Activated T-helper 2 cell treated with anti-CD3 and anti-CD28 coated beads, Interferon-gamma antibody, Interleukin-2, Interleukin-4, amounts not matched to agents 10 μg/mL and 5 μg/mL and 100 μg/mL, durations not matched to agents 14 hours and 24 hours and 36 hours (primary cell): Measurements from ENCODE around the gene ACOX1. TPM values are rescaled to one million over a fixed set of nuclear protein-coding genes. Genes with fewer than 3 reads are reported as not detected.
"Not testable (repeated sequence)": the region's sequence is repeated elsewhere in the genome, so short reads cannot be mapped to it uniquely, and the experiment has no call there.

Experiments used
- DNase-seq: peaks from one replicate; pipeline ENCODE4 v3.0.0; 2021; ENCODE audit warnings: low spot score
- H3K27ac Mint-ChIP-seq: one replicate; pipeline ENCODE4 v1.8.0; 2021; ENCODE audit warnings: mixed read lengths
- H3K27me3 Mint-ChIP-seq: one replicate; pipeline ENCODE4 v1.8.0; 2021; ENCODE audit warnings: low read depth, mixed read lengths
- H3K36me3 Mint-ChIP-seq: one replicate; pipeline ENCODE4 v1.8.0; 2021; ENCODE audit warnings: low read depth, mixed read lengths
- H3K4me1 Mint-ChIP-seq: one replicate; pipeline ENCODE4 v1.8.0; 2021; ENCODE audit warnings: low read depth, mixed read lengths
- H3K4me3 Mint-ChIP-seq: one replicate; pipeline ENCODE4 v1.8.0; 2021; ENCODE audit warnings: low read depth, mild to moderate bottlenecking, moderate library complexity, mixed read lengths
- H3K9me3 Mint-ChIP-seq: one replicate; pipeline ENCODE4 v1.8.0; 2021; ENCODE audit warnings: mixed read lengths
- intact Hi-C: fragments of 100-400 bp; cut with micrococcal nuclease; formaldehyde crosslinking; loops from one replicate; pipeline ENCODE4 v1.15.1; 2023
- total RNA-seq: library from RNA; stranded (reverse); gene quantifications from 2 replicates; pipeline ENCODE4 v1.2.3, GENCODE V29; 2022

Gene ACOX1
- total RNA-seq, 1 donor from 2014 or later = 29.4 TPM

DNA sequence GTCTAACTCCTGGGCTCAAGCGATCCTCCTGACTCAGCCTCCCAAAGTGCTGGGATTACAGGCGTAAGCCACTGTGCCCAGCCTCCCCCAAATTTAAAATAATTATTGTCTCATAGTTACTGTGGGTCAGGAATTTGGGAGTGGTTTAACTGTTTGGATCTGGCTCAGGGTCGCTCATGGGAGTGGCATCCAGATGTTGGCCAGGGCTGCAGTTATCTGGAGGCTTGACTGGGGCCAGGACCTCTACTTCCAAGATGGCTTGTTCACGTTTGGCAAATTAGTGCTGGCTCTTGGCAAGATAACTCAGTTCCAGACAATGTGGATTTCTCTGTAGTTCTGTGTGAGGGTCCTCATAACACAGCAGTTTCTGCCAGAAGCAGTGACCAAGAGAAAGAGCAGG, 8.1 kb upstream of the ACOX1 start:
- Mint-ChIP-seq H3K4me1 (peaks cover 2% of the 10 kb centered on the region), H3K9me3 (no peaks in the 10 kb centered on the region), H3K27me3 (no peaks in the 10 kb centered on the region), H3K36me3 (peaks cover 7% of the 10 kb centered on the region), H3K4me3 (no peak overlapping the region), H3K27ac (no peak overlapping the region)
- no peak for DNase-seq
- intact Hi-C loops = no loop called here

DNA sequence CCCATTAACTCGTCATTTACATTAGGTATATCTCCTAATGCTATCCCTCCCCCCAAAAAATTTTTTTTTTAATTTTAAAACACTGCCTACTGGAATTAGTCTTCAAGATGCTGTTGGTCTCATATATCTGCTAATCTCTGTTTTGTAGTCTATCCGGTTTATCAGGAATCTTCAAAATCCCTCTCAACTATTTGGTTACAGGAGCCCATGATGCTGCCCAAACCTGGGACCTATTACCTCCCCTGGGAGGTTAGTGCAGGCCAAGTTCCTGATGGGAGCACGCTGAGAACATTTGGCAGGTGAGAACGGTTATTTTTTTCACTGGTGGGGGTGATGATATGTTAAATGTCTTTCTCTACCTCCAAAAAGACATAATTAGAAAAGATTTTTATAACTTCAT, 7.0 kb upstream of the ACOX1 start:
- Mint-ChIP-seq H3K27ac (no peak overlapping the region), H3K36me3 (peaks cover 4% of the 10 kb centered on the region), H3K4me1 (peaks cover 2% of the 10 kb centered on the region), H3K9me3 (no peaks in the 10 kb centered on the region), H3K27me3 (no peaks in the 10 kb centered on the region), H3K4me3 (no peak overlapping the region)
- DNase-seq = no peak
- intact Hi-C loops = no loop called here

DNA sequence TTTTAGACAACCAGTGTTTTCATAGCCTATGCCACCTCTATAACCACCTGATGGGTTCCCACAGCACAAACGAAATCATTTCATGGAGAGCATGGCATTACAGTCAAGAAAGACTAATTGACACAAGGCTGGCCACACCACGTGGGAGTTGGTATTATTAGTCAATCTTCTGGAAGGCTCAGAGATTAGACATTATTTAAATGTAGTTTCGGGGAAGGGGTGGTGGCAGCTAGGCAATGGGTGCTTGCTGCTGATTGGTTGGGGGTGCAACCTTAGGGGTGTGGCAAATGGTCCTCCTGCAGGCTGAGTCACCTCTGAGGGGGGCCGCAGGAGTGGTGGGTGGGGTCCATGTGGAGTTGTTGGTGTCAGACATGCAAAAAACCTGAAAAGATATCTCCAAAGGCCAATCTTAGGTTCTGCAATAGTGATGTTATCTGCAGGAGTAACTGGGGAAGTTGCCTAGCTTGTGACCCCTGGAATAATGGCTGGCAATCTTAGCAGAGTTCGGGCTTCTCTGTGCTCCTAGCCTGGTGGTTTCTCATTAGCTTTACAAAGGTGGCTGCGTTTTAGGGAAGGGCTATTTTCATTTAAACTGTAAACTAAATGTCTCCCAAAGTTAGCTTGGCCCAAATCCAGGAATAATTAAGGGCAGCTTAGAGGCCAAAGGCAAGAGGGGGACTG, 4.7 kb upstream of the ACOX1 start:
- Mint-ChIP-seq H3K4me1 (peaks cover 5% of the 10 kb centered on the region), H3K36me3 (peaks cover 4% of the 10 kb centered on the region), H3K4me3 (no peak overlapping the region), H3K27ac (no peak overlapping the region), H3K27me3 (no peaks in the 10 kb centered on the region), H3K9me3 (no peaks in the 10 kb centered on the region)
- intact Hi-C loops = no loop called here
- no peak for DNase-seq

DNA sequence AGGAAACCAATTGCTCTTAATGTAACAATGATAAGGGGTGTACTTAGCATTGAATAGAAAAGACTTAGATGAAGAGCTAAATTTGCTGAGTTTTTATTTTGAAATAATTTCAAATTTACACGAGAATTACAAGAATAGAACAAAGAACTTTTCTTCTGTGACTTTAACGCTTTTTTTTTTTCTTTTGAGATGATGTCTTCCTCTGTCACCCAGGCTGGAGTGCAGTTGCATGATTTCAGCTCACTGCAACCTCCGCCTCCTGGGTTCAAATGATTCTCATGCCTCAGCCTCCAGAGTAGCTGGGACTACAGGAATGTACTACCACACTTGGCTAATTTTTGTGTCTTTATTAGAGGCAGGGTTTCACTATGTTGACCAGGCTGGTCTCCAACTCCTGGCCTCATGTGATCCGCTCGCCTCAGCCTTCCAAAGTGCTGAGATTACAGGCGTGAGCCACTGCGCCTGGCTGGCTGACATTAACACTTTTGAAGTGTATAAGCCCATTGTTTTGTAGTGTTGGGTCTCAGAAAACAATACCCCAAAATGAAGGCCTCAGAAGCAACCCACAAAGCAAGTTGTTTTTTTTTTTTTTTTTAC, 2.2 kb upstream of the ACOX1 start:
- H3K4me3 Mint-ChIP-seq = peak overlapping the region; percentile 96
- intact Hi-C loops = no loop called here
- peaks cover 19% of the 10 kb centered on the region for H3K4me1 Mint-ChIP-seq

DNA sequence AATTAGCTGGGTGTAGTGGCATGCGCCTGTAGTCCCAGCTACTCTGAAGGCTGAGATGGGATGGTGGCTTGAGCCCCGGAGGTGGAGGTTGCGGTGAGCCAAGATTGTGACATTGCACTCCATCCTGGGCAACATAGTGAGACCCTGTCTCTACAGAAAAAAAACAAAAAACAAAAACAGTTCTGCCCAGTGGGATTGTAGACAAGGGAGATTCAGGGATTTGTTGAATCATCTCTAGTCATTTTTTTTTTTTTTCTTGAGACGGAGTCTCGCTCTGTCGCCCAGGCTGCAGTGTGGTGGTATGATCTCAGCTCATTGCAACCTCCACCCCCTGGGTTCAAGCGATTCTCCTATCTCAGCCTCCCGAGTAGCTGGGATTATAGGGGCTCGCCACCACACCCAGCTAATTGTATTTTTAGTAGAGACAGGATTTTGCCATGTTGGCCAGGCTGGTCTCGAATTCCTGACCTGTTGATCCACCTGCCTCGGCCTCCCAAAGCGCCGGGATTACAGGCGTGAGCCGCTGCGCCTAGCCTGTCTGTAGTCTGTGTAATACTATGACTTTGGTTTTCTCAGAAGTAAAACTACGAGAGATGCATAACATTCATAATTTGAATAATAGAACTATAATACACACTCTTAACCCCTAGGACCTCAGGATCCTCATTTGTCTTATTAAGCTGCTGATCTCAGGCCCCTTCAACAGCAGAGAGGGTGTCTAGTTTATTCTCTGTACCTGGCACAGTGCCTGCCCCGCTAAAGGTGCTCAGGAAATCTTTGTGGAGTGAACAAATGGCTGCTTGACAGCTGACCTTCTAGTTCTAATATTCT, 1.4 kb upstream of the ACOX1 start:
- no peak for DNase-seq
- intact Hi-C loops = no loop called here
- Mint-ChIP-seq H3K4me1 (peaks cover 22% of the 10 kb centered on the region), H3K27ac (peak overlapping the region; percentile 100), H3K27me3 (no peaks in the 10 kb centered on the region), H3K36me3 (peaks cover 17% of the 10 kb centered on the region), H3K9me3 (no peaks in the 10 kb centered on the region), H3K4me3 (peak overlapping the region; percentile 96)

More for the DNA sequence above, 2.2 kb upstream of the ACOX1 start:
- Mint-ChIP-seq H3K27me3 (no peaks in the 10 kb centered on the region), H3K27ac (peak overlapping the region; percentile 53), H3K36me3 (peaks cover 15% of the 10 kb centered on the region), H3K9me3 (no peaks in the 10 kb centered on the region)
- DNase-seq = no peak

DNA sequence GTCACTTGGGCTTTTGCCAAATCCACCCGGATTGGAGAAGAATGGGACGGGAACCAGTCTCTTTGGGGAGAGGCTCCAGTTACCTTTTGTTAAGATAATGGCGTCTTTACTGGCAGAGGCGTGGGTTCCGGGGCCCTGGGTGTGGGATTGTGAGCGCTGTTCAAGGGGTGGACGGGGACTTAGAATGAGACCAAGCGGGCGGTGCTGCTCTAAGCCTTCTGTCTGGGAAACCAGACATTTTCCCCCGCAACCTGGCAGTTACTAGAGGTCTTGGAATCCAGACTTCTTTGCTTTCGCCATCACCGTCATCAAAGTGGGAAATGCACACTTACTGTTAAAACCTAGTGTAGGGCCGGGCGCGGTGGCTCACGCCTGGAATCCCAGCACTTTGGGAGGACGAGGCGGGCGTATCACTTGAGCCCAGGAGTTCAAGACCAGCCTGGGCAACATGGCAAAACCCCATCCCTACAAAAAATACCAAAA, 780 bp upstream of the ACOX1 start:
- H3K9me3 Mint-ChIP-seq = no peaks in the 10 kb centered on the region
- peaks cover 17% of the 10 kb centered on the region for H3K36me3 Mint-ChIP-seq
- DNase-seq = no peak
- intact Hi-C loops = loop anchor here (2.0 kb wide), 3 partner anchors 17 to 75 kb away; partner anchors contain the start of genes FBF1 and MRPL38
- peaks cover 22% of the 10 kb centered on the region for H3K4me1 Mint-ChIP-seq
- H3K27me3 Mint-ChIP-seq = no peaks in the 10 kb centered on the region
- peak overlapping the region; percentile 96 for H3K4me3 Mint-ChIP-seq
- peak overlapping the region; percentile 100 for H3K27ac Mint-ChIP-seq

DNA sequence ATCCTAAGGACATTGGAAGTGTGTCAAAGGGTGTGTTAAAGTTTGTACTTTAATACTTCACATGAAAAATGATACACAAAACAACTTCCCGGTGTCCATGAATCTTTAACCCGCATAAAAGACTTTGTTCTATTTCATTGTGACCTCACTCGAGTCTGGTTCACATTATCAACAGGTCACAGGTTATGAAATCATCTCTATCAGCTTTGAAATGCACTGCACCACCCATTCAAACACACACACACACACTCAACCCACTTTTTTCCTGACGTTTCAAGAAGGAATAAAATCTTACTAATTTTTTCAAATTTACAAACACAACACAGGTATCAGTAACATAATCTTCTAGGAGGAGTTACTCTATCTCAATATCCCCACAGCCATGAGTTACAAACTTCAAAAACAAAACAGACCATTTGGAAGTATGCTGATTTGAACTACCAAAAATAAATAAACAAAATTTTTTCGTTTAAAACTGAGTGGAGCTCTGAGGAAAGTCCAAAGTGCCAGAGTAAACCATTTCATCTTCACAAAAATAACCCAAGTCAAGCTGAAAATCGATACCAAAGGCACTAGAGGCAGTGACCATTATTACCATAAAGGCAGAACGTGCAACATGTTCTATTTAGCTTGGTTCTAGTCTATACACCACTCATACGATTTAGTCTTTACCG, 2.7 kb downstream of the ACOX1 start:
- H3K27ac Mint-ChIP-seq = no peak overlapping the region
- H3K9me3 Mint-ChIP-seq = no peaks in the 10 kb centered on the region
- no peak overlapping the region for H3K4me3 Mint-ChIP-seq
- intact Hi-C loops = no loop called here
- peaks cover 22% of the 10 kb centered on the region for H3K4me1 Mint-ChIP-seq
- peaks cover 32% of the 10 kb centered on the region for H3K36me3 Mint-ChIP-seq
- H3K27me3 Mint-ChIP-seq = no peaks in the 10 kb centered on the region
- DNase-seq = no peak

DNA sequence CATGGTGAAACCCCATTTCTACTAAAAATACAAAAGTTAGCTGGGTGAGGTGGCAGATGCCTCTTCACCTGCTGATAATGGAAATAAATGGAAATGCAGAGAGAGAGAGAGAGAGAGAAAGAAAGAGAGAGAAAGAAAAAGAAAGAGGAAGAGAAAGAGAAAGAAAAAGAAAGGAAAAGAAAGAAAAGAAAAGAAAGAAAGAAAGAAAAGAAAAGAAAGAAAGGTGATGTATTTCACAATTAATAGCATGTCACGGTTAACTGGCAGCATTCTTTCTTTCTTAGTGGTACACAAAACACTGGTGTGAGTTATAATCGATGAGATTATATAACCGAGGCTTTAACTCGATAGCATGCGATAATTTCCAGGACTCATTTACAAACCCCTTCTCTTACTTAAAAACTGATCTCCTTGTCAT, 3.2 kb downstream of the ACOX1 start:
- H3K36me3 Mint-ChIP-seq = peaks cover 32% of the 10 kb centered on the region
- DNase-seq = no peak
- intact Hi-C loops = no loop called here
- no peaks in the 10 kb centered on the region for H3K9me3 Mint-ChIP-seq
- H3K4me1 Mint-ChIP-seq = peaks cover 21% of the 10 kb centered on the region
- H3K27me3 Mint-ChIP-seq = no peaks in the 10 kb centered on the region
- no peak overlapping the region for H3K4me3 Mint-ChIP-seq
- no peak overlapping the region for H3K27ac Mint-ChIP-seq

DNA sequence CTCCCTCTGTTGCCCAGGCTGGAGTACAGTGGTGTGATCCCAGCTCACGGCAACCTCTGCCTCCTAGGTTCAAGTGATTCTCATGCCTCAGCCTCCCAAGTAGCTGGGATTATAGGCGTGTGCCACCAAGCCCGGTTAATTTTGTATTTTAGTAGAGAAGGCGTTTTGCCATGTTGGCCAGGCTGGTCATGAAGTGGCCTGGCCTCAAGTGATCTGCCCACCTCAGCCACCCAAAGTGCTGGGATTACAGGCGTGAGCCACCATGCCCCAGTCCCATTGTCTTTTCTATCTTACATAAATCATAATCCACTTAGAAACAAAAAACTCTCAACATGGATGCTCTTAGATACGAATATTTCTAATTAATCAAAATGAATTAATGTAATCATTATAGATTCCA, 3.8 kb downstream of the ACOX1 start:
- intact Hi-C loops, H3K27ac Mint-ChIP-seq, DNase-seq, H3K27me3 Mint-ChIP-seq, H3K9me3 Mint-ChIP-seq, H3K4me3 Mint-ChIP-seq: not testable (repeated sequence)
- peaks cover 20% of the 10 kb centered on the region for H3K4me1 Mint-ChIP-seq
- H3K36me3 Mint-ChIP-seq = peaks cover 36% of the 10 kb centered on the region

DNA sequence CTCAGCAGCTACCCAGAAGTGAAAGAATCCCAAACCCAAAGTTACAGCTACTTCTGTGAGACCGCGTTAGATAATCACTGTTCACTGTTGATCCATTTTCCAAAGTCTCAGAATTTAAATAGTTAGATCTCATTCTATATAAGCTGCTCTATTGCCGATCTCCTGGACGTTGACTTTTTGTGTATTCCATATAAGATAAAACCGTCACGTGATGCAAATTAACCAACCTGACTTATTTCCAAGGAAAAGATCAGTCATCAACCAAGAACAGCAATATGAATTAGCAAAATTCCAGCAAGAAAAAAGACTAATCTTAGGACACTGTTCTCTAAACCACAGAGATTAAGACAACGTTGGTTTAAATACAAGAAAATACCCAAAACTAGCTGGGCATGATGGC, 8.3 kb downstream of the ACOX1 start:
- H3K4me1 Mint-ChIP-seq = peaks cover 5% of the 10 kb centered on the region
- intact Hi-C loops = no loop called here
- H3K36me3 Mint-ChIP-seq = peaks cover 22% of the 10 kb centered on the region

DNA sequence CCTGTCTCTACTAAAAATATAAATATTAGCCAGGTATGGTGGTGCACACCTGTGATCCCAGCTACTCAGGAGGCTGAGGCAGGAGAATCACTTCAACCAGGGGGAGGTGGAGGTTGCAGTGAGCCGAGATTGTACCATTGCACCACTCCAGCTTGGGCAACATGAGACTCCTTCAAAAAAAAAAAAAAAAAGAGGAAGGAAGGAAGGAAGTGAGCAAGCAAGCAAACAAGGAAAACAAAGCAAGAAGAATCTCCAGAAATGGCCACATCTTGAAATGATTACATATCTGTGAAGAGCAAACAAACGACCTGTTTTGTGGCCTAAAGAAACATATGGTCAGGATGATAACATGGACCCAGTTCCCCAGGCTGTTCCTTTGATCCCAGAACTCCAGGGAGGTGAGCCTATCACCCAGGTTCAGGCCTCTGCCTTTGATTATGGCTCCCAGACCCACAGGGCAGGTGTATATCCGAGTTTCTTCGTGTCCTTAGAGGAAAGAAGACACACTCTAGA, 8.9 kb downstream of the ACOX1 start:
- Mint-ChIP-seq H3K27ac (no peak overlapping the region), H3K9me3 (no peaks in the 10 kb centered on the region), H3K27me3 (no peaks in the 10 kb centered on the region), H3K4me1 (peaks cover 4% of the 10 kb centered on the region), H3K4me3 (no peak overlapping the region), H3K36me3 (peaks cover 22% of the 10 kb centered on the region)
- intact Hi-C loops = no loop called here
- no peak for DNase-seq

More for the DNA sequence above, 8.3 kb downstream of the ACOX1 start:
- Mint-ChIP-seq H3K27me3 (no peaks in the 10 kb centered on the region), H3K27ac (no peak overlapping the region), H3K9me3 (no peaks in the 10 kb centered on the region), H3K4me3 (no peak overlapping the region)
- no peak for DNase-seq

DNA sequence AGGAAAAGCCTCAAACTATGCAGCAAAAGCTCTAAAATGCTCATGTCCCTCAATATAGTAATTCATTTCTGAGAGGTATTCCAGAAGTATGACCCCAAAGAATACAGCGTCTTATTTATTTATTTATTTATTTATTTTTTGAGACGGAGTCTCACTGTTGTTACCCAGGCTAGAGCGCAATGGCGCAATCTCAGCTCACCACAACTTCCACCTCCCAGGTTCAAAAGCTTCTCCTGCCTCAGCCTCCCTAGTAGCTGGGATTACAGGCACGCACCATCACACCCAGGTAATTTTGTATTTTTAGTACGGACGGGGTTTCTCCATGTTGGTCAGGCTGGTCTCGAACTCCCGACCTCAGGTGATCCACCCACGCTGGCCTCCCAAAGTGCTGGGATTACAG, 9.9 kb downstream of the ACOX1 start:
- H3K27me3 Mint-ChIP-seq, DNase-seq, H3K9me3 Mint-ChIP-seq, H3K4me3 Mint-ChIP-seq, H3K4me1 Mint-ChIP-seq, H3K27ac Mint-ChIP-seq, intact Hi-C loops: not testable (repeated sequence)
- H3K36me3 Mint-ChIP-seq = peaks cover 17% of the 10 kb centered on the region
